Measurements from ENCODE around the gene SMIM36.
"Not testable (repeated sequence)": the region's sequence is repeated elsewhere in the genome, so short reads cannot be mapped to it uniquely, and the experiment has no call there.

The SMIM36 gene

DNA sequence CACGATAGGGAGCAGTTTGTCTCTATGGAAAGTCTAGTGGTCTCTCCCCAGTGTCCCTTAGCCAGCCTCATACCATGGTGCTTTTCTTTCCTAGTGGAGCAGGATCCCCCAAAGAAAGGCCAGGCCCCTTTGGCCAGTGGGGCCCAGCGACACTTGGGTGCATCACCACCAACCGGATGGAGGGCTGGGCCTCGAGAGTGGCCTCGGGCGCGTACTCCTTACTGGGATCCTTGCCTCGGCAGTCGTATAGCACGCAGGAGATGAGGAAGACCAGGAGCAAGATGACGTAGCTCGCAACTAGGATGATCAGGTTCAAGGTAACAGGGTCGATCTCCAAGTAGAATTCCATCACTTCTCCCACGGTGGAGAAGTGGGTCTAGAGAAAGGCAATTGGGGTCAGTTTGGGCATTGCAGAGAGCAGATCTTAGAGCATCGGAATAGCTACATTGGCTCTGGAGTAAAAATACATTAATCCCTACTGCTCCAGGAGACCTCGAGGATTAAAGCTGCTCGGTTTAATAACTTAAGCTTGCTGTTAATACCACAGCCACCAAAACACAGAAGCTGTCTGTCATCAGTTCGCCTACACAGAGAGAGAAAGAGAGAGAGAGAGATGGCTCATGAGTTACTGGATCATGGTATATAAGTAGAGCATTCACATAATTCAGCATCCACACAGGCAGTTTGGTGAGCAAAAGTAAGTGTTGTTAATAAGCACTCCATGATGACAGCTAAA is at the start of gene SMIM36:
TSS of gene SMIM36 (minus strand) at position 467 of the 736 bp plus-strand sequence.
- DNase-seq, result no peak

DNA sequence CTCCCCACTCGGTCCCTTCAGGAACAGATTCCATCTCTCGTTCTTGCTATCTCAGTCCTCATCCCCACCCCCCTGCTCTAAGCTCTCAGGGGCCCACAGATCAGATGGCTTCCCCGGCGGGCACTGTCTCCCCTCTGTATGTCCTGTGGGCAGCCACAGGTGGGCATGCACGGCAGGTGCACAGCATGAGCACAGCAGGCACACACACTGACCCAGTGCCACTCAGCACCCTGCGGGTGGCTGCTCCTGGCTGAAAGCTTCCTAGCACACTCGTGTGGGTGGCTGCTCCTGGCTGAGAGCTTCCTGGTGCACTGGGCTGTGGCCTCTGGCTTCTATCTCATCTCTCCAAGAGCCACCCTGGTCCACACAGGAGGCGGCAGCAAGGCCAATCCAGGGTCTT is 44.5 kb upstream of the SMIM36 start:
- no peak for DNase-seq

DNA sequence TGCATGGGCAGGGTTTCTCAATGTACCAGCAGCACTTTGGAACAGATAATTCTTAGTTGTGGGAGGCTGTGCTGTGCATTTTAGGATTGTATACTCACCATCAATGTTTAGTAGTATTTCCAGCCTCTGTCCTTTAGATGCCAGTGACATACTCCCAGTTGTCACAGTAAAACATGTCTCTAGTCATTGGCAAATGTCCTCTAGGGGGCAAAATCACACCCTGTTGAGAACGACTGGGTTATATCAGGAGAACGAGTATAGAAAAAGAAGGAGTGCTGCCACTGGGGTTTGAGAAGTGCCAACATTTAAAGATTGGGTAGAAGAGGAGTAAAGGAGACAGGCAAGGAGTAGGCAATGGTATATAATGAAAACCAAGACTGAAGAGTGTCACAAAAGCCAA is 37.9 kb upstream of the SMIM36 start:
- DNase-seq, result peak; percentile 35

DNA sequence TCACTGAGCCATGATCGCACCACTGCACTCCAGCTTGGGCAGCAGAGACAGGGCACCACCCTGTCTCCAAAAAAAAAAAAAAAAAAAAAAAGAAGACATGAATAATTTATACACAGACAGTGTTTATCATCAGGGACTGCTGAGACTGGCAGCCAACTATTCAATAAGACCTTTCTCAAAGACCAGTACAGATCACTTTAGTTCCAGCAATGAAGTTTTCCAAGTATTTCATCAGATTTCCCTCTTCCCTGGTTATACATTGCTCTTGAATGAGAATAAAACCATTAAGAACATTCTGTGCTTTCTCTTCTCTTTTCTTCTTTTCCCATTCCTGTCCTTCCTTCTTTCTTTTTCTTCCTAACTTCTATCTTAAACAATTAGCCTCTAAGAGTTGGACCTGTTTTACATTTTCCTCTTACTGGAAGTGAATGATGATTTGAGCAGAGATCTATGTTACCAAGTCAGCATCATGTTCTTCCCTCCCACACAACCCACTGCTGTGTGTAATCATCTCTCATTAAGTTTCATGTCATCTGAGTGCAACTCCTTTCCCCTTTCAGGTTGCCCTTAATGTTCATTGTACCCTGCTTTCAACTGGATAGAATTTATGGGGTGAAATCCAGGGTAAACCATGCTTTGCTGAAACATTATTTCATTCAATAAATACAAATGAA is 35.9 kb upstream of the SMIM36 start:
- no peak for DNase-seq

DNA sequence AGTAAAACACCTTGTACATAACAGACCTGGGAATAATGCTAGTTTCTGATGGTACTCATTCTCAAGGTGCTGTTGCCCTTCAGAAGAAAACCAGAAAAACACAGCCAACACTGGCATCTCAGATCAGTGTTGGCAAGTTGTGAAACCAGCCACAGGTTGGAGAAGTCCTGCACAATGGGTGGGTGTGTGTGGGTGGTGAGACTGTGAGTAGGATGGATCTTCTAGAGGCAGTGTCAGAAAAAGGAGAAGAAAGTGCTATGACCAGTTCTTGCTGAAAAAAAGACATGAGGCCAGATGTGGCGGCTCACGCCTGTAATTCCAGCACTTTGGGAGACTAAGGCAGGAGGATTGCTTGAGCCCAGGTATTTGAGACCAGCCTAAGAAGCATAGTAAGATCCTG is 35.2 kb upstream of the SMIM36 start:
- DNase-seq, result no peak

DNA sequence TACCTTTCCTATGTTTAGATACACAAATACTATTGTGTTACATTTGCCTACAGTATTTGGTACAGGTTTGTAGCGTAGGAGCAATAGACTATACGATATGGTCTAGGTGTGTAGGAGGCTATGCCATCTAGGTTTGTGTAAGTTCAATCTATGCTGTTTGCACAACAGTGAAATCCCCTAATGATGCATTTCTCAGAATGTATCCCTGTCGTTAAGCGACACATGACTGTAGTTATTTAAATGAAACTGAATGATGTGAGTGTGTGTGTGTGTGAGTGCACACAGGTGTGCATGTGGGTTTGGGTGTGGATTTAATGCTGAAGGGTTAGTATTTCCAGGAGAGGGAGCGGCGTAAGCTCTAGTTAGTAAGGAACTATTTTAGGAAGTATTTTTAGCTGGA is 34.6 kb upstream of the SMIM36 start:
- no peak for DNase-seq

DNA sequence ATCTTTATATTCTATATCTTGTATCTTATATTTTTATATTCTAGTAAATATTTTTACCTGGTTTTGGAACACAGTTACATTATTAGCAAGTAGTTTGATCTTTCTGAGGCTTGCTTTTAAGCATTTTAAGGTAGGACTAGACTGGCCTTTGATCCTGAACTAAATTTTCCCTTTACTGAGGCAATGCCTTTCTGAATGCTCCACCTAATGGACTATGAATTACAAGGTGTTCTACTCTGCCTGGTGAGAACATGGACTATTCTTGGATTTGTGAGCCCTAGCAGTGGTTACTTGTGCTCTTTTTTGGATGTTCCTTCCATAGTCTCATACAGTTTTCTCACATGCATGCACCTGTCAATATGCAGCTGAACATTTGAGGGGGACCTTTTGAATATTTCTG is 32.5 kb upstream of the SMIM36 start:
- no peak for DNase-seq

DNA sequence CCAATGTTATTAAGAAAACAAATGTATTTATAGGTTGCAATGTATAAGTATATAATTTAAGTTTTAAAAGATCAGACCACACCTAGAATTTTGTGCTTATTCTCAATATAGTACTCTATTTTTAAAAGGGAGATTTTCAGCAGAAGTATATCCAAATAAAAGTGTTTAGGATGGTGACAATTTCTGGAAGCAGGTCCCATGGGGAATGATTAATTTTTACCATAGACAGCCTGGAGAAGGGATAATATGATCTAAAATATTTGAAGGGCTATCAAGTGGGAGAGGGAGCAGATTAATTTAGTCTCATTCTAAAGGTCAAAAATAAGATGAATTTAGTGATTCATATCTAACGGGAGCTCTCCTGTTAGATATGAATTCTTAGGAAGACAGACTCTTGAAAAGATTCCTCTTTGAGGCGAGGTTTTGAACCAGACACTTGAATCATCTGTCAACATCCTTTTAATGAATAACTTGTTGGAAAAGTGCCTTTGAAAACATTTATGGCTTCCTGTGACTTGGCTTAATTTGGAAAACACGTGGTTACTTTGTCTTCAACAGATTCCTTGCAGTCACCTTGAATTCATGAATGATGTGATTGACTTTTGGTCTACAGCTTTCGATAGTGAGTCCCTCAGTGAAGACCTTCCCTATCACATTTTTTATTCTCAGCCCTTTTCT is 29.3 kb upstream of the SMIM36 start:
- DNase-seq, result no peak

DNA sequence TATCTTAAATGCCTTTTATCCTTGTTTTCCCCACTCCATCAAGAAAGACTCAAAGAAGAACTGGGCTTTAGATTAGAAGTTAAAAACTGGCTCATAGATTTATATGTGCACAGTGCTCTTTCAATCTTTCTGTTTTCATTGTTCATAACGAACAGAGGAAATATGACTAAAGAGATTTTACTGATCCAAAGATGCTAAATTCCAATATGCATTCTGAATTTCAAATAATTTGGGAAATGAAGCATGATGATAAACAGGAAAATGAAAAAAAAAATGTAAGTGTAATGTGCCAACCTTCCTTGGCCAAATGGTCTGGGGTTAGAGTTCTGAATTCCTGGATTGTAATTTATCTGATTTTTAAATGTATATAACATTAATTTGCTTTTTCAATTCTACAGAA is 25.0 kb upstream of the SMIM36 start:
- DNase-seq, result no peak

DNA sequence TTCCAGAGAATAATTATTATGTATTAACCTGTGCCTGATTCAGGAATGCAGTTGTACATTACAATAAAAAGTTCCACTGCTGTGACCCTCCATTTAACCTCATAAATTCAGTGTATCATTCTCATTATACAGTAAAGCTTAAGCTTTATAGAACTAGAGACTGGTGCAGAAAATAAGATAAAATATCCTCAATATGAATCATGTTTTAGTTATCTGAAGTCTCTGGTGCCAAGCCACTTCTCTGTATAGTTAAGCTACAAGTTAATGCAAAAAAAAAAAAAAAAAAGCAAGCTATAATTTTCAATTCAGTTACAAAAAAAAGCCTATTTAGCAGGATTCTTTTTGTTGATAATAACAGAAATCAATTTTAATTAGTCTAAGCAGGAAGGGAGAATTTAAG is 22.4 kb upstream of the SMIM36 start:
- no peak for DNase-seq

DNA sequence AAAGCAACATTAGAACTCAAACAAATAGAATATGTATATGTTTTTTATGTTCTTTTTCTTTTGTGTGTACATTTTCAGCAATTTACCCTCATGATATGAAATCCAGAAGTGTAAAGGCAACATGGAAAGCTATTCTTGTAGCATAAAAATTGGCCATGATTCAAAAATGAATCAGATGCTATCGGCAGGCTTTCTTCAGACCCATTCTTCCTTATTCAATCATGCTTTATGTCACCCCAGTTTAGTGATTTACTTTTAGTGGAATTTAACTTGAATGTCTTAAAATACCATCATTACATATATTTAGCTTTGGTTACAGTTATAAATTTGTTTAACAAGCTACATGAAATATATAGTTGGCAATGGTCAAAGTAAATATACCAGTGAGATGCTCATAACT is 21.4 kb upstream of the SMIM36 start:
- DNase-seq, result no peak

DNA sequence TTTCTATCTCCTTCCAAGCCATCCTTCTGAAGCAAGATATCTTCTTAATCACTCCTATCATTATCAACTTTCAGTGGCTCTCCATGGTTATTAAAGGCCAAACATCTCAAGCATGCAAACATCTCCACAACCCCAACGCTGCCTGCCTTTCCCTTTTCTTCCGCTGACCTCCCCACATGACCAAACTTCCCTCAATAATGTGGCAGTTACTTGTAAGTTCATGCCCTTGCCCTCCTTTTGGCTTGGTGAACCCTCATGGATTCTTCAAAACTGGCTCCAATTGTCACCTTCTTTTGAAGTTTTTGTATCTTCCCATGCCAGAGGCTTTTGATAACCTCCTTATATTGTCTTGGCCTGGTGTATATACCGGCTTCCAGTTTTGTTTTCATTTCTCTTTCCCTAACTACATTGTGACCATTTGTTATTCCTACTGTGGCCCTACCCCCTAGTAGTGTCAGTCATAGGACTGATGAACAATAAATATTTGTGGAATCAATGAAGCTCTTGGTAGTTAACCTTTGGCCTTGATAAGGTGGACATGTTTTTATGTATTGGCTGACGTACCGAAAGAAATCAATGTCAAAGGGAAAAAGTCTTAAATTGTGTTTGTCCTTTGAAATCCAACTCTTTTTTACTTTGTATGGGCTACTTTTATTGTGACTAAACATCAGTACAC is 19.9 kb upstream of the SMIM36 start:
- no peak for DNase-seq

DNA sequence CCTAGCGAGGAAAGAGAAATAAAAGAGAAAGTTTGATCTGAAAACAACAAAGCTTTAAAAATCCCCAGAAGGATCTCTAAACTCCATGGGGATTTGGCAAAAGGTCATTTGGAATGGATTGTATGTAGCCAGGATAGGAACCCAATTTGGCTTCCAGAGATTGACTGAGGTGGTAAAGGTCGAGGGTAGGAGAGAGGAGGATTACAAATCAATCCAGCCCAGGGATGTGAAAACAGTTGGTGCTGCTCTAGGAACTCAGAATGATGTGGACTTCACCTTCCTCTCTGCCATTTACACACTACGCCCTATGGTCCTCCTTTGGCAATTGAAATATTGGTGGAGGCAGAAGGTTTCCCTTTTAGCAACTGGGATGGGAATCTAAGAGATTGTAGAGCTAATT is 18.8 kb upstream of the SMIM36 start:
- DNase-seq, result no peak

DNA sequence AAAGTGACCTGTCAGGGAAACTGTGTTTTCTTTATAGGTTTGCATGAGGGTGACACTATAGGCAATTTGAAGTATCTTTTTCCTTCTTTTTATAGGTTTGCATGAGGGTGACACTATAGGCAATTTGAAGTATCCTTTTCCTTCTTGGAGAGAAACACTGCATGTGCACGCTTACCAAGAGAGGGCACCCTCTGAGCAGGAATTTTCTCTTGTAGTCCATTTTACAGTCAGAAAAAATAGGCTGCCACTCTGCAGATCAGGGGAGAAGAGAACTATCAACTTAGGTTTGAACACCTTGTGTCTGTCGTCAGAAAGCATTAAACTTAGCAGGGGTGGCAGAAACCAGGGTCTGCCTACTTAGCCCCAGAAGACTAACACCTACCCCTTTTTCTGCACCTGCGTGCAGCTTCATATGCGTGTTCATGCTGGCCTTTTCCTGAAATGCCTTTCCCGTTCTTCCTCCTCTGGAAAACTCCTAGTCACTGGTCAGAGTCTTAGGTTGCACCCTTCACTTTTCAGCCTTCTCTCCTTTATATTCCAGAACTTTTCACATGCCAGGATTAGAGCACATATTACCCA is 16.4 kb upstream of the SMIM36 start:
- DNase-seq, result peak; percentile 43

DNA sequence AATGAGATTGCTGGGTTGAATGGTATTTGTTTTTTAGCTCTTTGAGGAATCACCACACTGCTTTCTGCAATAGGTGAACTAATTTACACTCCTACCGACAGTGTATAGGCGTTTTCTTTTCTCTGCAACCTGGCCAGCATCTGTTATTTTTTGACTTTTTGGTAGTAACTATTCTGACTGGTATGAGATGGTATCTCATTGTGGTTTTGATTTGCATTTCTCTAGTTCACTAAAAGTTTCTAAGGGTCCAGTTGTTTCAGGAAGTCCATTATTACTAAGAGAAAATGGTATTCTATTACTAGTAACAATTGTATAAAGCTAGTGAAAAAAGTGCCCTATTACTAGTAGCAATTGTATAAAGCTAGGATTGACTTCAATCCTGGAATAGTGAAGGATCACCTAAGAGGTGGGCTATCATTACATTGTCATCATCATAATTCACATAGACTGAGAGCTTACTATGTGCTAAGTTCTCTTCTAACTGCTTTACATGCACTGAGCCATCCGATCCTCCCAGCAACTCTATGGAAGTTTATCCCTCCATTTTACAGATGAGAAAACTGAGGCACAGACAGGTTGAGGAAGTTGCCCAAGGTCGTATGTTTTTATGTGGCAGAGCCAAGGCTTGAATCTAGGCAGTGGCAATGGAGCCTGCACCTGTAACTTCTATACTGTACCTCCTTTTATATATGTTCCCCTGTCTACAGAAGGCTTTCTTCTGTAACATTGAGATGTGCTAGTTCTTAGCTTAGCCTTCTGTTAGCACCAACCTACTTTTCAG is 13.4 kb upstream of the SMIM36 start:
- DNase-seq, result no peak

DNA sequence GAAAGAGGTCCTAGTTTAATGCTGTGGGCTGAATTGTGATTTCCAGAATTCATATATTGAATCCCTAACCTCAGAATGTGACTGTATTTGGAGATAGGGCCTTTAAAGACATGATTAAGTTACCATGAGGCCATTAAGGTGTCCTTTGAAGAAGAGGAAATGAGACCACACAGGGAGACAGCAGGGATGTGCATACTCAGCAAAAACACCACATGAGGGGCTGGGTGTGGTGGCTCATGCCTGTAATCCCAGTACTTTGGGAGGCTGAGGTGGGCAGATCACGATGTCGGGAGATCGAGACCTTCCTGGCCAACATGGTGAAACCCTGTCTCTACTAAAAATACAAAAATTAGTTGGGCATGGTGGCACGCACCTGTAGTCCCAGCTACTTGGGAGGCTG is 11.8 kb upstream of the SMIM36 start:
- not testable (repeated sequence) for DNase-seq

DNA sequence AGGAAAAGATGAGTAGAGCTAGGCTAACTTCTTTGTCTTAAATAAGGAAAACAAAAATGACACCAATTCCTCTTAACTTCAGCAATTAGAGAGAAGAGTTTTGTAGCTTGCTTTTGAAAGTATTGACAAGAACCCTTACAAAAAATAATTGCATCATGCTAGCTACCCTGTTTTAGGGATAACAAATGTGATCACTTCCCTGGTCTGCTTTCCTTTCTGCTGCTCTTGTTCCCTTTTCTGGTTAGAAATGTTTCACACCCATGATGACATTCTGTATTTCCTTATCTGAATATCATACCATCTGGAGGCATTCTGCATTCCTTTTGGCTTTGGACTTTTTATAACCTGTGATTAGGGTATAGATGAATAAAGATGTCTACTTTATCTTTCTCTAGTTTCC is 9.9 kb upstream of the SMIM36 start:
- DNase-seq, result no peak

DNA sequence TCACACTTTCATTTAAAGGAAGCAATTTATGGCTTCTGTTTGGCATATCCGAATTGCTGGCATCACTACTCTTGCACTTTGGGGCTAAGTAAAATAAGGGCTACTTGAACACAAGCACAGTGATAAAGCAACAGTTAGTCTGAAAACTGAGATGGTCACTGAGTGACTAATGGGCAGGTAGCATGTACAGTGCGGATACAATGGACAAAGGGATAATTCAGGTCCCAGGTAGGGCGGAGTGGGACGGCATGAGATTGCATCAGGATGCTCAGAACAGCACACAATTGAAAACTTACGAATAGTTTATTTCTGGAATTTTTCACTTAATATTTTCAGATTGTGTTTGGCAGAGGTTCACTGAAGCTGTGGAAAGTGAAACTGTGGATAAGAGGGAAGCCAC is 9.2 kb upstream of the SMIM36 start:
- DNase-seq, result no peak

DNA sequence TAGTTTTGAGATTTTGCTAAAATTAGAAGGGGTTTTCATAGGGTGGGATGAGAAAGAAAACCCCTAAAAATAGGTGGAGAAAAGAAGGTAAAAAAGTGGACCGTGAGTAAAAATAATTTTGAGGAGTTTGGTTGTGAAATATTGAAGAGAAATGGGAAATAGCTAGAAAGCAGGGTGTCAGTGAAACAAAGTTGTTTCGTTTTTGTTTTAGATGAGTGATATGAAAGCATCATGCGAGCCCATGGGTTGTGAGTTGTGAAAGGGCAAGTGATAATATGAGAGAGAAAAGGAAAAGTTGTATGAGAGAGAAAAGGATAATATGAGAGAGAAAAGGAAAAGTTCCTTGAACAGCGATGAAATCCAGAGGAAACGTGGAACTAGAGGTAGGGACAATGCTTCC is 7.3 kb upstream of the SMIM36 start:
- DNase-seq, result no peak

DNA sequence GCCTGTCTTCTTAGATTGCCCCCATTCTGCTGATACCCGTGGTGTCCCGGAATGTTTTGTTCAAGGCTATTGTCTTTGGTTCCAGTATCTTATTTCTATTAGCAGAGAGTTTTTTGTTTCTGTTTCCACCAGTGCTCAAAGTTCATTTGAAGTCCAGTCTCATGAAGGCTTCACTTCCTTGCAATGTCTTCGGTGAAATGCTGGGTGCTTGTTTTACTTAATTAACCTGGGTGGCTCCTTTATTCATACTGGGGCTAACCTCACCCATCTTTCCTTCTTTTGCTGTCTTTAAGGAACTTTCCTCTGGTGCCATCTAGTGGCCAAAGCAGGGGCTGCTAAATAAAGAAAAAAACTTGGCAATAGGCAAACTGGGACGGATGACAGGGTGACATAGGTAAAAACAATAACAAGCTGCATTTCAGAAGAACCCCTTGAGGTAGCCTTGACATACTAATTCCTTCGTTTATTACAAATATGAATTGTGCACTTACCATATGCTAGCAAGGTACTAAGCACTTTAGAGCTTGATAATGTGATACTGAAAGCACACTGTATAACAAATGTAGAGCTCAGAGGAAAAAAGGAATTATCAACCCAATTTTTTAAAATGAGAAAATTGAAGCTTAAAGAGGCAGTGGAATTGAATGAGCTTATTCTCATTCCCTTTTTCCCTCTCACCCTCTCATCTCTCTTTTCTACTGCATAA is 2.8 kb upstream of the SMIM36 start:
- peak; percentile 92 for DNase-seq

DNA sequence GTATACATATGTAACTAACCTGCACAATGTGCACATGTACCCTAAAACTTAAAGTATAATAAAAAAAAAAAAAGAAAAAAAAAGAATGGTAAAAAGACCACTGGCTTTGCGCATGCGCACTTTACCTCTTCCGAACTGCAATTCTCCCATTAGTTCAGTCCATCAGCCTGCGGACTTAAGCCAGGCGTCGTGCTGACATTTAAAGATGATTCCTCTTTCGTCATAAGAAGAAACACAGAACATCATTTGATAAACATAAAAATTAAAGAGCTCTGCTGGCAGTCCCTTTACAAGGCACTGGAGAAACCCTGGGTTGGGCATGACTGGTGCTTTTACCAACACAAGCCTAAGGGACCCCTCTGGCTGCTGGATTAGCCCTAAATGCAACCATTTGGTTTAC is 3.6 kb downstream of the SMIM36 start:
- DNase-seq, result not testable (repeated sequence)

DNA sequence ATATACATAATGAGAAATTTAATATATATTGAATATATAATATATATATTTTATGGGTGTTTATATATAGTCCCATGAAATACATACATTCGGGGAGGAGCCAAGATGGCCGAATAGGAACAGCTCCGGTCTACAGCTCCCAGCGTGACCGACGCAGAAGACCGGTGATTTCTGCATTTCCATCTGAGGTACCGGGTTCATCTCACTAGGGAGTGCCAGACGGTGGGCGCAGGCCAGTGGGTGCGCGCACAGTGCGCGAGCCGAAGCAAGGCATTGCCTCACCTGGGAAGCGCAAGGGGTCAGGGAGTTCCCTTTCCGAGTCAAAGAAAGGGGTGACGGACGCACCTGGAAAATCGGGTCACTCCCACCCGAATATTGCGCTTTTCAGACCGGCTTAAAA is 9.6 kb downstream of the SMIM36 start:
- DNase-seq, result not testable (repeated sequence)

Measured in hematopoietic multipotent progenitor cell treated with erythropoietin and hydrocortisone succinate and interleukin-3 and kit ligand, for 8 days (in vitro differentiated cells).